ENCODE measurements around the gene UGT1A5. TPM values are rescaled to one million over a fixed set of nuclear protein-coding genes. Genes with fewer than 3 reads are reported as not detected.
"Not testable (repeated sequence)": the region's sequence is repeated elsewhere in the genome, so short reads cannot be mapped to it uniquely, and the experiment has no call there.

The UGT1A5 gene
- total RNA-seq, 1 donor from 2014 or later = 1.2 TPM

DNA sequence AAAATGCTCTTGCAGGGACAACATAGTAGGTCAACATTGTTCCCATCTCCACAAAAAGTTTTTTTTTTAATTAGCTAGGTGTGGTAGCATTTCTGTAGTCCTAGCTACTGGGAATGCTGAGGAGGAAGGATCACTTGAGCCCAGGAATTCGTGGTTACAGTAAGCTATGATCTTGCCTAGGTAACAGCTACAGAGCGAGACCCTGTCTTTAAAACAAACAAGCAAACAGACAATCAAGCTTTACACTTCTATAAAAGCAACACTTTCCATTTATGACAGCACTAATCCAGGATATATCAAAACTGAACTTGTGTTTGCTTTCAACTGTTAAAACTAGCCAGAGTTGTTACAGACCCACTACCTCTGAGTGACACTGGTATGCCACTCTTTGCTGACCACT is 28.2 kb downstream of the UGT1A5 start:
- intact Hi-C loops (cut with DNase I) = no loop called here
- Histone ChIP-seq H3K4me1 (no peaks in the 10 kb centered on the region), H3K27ac (no peak overlapping the region), H3K9me3 (no peaks in the 10 kb centered on the region), H3K27me3 (no peaks in the 10 kb centered on the region), H3K4me3 (no peak overlapping the region), H3K36me3 (no peaks in the 10 kb centered on the region)
- TF ChIP-seq POLR2AphosphoS5 (IDR thresholded peaks at IDR 0.05; ENCODE audit: insufficient read depth in 1 of 2, low read depth in 1 of 2) (no peak), POLR2A (IDR thresholded peaks at IDR 0.05) (no peak)
- TF ChIP-seq, protein P1, sequence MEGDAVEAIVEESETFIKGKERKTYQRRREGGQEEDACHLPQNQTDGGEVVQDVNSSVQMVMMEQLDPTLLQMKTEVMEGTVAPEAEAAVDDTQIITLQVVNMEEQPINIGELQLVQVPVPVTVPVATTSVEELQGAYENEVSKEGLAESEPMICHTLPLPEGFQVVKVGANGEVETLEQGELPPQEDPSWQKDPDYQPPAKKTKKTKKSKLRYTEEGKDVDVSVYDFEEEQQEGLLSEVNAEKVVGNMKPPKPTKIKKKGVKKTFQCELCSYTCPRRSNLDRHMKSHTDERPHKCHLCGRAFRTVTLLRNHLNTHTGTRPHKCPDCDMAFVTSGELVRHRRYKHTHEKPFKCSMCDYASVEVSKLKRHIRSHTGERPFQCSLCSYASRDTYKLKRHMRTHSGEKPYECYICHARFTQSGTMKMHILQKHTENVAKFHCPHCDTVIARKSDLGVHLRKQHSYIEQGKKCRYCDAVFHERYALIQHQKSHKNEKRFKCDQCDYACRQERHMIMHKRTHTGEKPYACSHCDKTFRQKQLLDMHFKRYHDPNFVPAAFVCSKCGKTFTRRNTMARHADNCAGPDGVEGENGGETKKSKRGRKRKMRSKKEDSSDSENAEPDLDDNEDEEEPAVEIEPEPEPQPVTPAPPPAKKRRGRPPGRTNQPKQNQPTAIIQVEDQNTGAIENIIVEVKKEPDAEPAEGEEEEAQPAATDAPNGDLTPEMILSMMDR (IDR thresholded peaks at IDR 0.05) = no peak
- DNase-seq (ENCODE audit: extremely low spot score in 2 of 2) = no peak

DNA sequence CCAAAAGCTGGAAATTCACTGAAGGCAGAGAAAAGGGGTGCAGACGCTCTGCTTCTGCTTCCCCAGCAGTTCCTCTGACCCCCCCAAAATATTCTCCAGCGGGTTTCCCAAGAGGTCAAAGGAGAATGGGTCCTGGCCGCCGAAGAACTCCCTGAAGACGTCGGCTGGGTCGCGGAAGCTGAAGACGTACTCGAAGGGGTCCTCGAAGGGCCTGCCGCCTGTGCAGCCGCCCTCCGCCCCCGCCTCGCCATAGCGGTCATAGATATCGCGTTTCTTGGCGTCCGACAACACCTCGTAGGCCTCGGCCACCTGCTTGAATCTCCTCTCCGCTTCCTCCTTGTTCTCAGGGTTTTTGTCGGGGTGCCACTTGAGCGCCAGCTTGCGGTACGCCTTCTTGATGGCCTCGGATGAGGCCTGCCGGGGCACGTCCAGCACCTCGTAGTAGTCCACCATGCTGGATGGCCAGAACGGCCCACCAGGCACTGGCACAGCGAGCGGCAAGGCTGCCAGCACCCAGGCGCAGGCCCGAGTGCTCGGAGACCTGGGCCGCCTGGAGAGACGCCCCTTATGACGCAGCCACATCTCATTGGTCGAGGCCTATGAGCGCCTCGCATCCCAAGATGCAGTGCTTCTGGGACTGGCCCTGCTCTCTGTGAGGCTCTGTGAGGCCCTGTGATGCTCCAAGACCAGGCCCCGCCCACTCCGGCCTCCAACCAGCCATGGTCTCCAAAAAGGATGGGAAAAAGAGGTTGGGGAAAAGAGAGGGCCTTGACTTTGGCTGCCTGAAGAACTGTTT is 31.0 kb downstream of the UGT1A5 start:
- Histone ChIP-seq H3K27me3 (no peaks in the 10 kb centered on the region), H3K27ac (no peak overlapping the region), H3K36me3 (no peaks in the 10 kb centered on the region), H3K9me3 (no peaks in the 10 kb centered on the region), H3K4me3 (no peak overlapping the region), H3K4me1 (no peaks in the 10 kb centered on the region)
- no peak for DNase-seq (ENCODE audit: extremely low spot score in 2 of 2)
- TF ChIP-seq POLR2A (IDR thresholded peaks at IDR 0.05) = no peak
- TF ChIP-seq POLR2AphosphoS5 (IDR thresholded peaks at IDR 0.05; ENCODE audit: insufficient read depth in 1 of 2, low read depth in 1 of 2) = no peak
- intact Hi-C loops (cut with DNase I) = no loop called here

DNA sequence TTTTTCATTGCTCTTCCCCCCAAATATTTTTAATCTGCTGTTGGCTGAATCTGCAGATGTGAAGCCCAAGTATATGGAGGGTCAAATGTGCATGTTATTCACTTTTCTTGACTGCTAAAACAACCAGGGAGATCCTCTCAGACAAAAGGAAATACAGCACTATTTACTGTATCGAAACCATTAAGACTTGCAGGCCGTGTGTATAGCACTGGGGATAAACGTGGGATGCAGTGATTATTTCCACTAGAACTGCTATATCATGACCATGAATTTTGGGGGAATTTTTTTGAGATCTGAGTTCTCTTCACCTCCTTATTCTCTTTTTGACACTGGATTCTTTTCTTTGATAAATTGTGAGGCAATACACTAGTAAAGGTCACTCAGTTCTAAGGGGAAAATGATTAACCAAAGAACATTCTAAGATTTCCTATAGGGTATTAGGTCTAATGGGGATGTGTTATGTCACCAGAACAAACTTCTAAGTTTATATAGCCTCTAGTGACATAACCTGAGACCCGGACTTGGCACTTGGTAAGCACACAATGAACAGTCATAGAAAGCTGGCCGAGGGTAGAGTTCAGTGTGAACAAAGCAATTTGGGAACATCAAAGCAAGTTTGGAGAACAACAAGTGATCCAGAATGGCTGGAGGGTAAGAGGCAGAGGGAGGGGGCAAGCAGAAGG is 32.5 kb downstream of the UGT1A5 start:
- no peaks in the 10 kb centered on the region for H3K27me3 ChIP-seq
- no peak overlapping the region for H3K4me3 ChIP-seq
- DNase-seq (ENCODE audit: extremely low spot score in 2 of 2) = no peak
- intact Hi-C loops (cut with DNase I) = no loop called here
- TF ChIP-seq POLR2A (IDR thresholded peaks at IDR 0.05) (no peak), POLR2AphosphoS5 (IDR thresholded peaks at IDR 0.05; ENCODE audit: insufficient read depth in 1 of 2, low read depth in 1 of 2) (no peak)
- TF ChIP-seq, protein P1 (IDR thresholded peaks at IDR 0.05) = no peak
- no peaks in the 10 kb centered on the region for H3K4me1 ChIP-seq
- H3K36me3 ChIP-seq = no peaks in the 10 kb centered on the region
- no peak overlapping the region for H3K27ac ChIP-seq
- H3K9me3 ChIP-seq = no peaks in the 10 kb centered on the region

DNA sequence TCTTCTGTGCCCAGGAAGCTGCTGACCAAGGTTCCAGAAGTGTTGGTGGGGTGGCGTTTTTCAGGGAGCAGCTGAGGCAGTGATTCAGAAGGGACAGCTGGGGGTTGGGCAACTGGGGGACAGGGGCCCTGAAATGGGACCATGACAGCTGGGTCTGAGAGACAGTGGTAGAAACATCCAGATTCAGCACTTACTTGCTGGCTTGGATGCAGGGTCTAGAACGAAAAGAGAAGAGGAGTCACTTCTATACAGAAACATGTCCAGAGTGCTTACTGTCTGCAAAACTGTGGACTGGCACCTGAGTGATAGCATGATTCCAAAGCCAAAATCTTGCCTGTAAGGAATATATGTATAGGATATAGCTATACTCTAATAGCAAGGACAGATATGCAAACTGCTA is 33.1 kb downstream of the UGT1A5 start:
- H3K4me3 ChIP-seq; H3K36me3 ChIP-seq; DNase-seq (ENCODE audit: extremely low spot score in 2 of 2); H3K27ac ChIP-seq; H3K27me3 ChIP-seq; H3K9me3 ChIP-seq; intact Hi-C loops (cut with DNase I); H3K4me1 ChIP-seq: not testable (repeated sequence)

DNA sequence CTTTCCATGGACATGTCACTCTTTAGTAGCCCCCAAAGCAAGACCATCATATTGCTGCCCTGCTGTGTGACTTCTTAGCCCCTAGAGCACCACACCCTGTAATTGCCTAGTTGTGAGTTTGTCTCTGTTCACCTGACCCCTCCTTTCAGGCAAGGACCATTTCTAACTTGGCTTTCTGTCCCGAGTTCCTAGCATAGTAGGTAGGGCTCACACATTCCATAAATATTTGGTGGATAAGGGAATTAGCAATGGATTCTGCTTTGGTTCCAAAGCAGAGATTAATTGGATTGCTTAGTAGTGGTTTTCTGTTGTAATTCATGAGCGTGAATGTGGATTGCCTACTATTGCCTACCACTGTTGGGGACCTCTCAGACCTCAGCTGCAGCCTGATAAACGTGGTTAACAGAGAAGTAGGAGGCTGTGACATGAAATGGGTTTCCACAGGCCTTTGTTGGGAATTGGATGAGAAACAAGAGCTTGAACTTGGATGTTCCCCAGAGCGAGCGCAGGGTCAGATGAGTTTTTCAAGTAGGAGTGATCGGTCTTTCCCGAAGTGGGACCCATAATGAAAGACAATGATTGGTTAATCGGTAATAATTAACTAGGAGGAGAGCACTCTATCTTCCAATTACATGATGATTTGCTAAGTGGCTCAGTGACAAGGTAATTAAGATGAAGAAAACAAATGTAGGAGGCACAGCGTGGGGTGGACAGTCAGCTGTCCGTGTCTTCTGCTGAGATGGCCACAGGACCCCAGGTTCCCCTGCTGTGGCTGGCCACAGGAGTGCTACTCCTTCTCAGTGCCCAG is 34.0 kb downstream of the UGT1A5 start:
- intact Hi-C loops (cut with DNase I) = no loop called here

More for the DNA sequence above, 34.0 kb downstream of the UGT1A5 start:
- TF ChIP-seq POLR2A (IDR thresholded peaks at IDR 0.05) (no peak), POLR2AphosphoS5 (IDR thresholded peaks at IDR 0.05; ENCODE audit: insufficient read depth in 1 of 2, low read depth in 1 of 2) (no peak)
- TF ChIP-seq, protein P1 (IDR thresholded peaks at IDR 0.05) = no peak
- DNase-seq (ENCODE audit: extremely low spot score in 2 of 2) = no peak
- H3K36me3 ChIP-seq = no peaks in the 10 kb centered on the region
- H3K4me3 ChIP-seq = no peak overlapping the region
- no peak overlapping the region for H3K27ac ChIP-seq
- no peaks in the 10 kb centered on the region for H3K4me1 ChIP-seq
- H3K27me3 ChIP-seq = no peaks in the 10 kb centered on the region
- no peaks in the 10 kb centered on the region for H3K9me3 ChIP-seq

Measured in vagina (tissue), 2 donors.